PC-9 (cell line): ENCODE results near the gene OTUD7B.

Source experiments
- EZH2 ChIP-seq: fragments of 200-600 bp; sonication (generic); IDR thresholded peaks from 2 replicates; pipeline ENCODE4 v1.8.0; 2017; ENCODE audit warnings: antibody characterized with exemption, low read depth
- TF ChIP-seq, protein P1 (sequence below): fragments of 200-600 bp; sonication (generic); conservative IDR thresholded peaks from 2 replicates; pipeline ENCODE4 v1.6.1; 2017; ENCODE audit warnings: mixed run types, antibody characterized with exemption, mild to moderate bottlenecking, moderate library complexity

DNA sequence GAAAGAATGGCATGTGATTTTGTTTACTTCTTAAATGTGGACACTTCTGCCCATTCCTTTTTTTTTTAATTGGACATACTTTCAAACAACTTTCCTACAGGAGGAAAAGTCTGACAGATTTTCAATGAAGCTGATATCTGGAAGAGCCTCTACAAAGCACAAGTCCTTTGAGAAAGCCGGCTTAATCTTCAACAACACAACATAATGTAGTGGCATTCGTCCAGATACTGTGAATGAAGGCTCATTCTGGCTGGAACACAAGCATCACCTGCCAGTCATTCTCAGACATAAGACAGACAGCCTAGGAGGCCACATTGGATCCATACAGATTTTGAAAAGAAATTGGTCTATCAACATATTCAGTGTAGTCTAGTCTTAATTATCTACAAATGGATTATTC is 4.9 kb downstream of the OTUD7B start:
- TF ChIP-seq, protein P1, sequence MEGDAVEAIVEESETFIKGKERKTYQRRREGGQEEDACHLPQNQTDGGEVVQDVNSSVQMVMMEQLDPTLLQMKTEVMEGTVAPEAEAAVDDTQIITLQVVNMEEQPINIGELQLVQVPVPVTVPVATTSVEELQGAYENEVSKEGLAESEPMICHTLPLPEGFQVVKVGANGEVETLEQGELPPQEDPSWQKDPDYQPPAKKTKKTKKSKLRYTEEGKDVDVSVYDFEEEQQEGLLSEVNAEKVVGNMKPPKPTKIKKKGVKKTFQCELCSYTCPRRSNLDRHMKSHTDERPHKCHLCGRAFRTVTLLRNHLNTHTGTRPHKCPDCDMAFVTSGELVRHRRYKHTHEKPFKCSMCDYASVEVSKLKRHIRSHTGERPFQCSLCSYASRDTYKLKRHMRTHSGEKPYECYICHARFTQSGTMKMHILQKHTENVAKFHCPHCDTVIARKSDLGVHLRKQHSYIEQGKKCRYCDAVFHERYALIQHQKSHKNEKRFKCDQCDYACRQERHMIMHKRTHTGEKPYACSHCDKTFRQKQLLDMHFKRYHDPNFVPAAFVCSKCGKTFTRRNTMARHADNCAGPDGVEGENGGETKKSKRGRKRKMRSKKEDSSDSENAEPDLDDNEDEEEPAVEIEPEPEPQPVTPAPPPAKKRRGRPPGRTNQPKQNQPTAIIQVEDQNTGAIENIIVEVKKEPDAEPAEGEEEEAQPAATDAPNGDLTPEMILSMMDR = no peak
- TF ChIP-seq EZH2 = no peak
